GM18873 (cell line): ENCODE results near the gene ABHD16A.
A peak's percentile ranks its signal among the peaks of the same experiment; 100 is the strongest.

Source experiments
- ATAC-seq: cut with Tn5 transposase; IDR thresholded peaks from one replicate; pipeline ENCODE4 v1.9.1; 2021; ENCODE audit warnings: mild to moderate bottlenecking, moderate library complexity, moderate number of reproducible peaks; ENCODE audit not compliant: unreplicated experiment, low FRiP score

ABHD16A gene

GRCh38 chr6:31702819-31703716, at the start of gene ABHD16A:
Gene ABHD16A (minus strand): TSS chr6:31703324. CDS start chr6:31703281, 43 bp downstream.
- peak; percentile 59 for ATAC-seq

GRCh38 chr6:31752739-31753319, 49.7 kb upstream of the ABHD16A start:
- no peak for ATAC-seq

- ATAC-seq, result no peak
Observed at GRCh38 chr6:31750411-31751022, 47.4 kb upstream of the ABHD16A start.

GRCh38 chr6:31749301-31750036, 46.3 kb upstream of the ABHD16A start:
- ATAC-seq, result no peak

- ATAC-seq, result no peak
Observed at GRCh38 chr6:31744422-31744821, 41.3 kb upstream of the ABHD16A start.

- no peak for ATAC-seq
Observed at GRCh38 chr6:31742894-31743293, 39.8 kb upstream of the ABHD16A start.

GRCh38 chr6:31741815-31742214, 38.7 kb upstream of the ABHD16A start:
- ATAC-seq, result no peak

GRCh38 chr6:31740397-31741223, 37.5 kb upstream of the ABHD16A start:
- ATAC-seq, result no peak

GRCh38 chr6:31739639-31740396, 36.7 kb upstream of the ABHD16A start, which contains the start of gene MSH5:
Gene MSH5 (plus strand): TSS chr6:31740005. CDS start chr6:31740467, 462 bp downstream.
- peak; percentile 82 for ATAC-seq

GRCh38 chr6:31737991-31738979, 35.2 kb upstream of the ABHD16A start:
- ATAC-seq, result no peak

- ATAC-seq, result no peak
Observed at GRCh38 chr6:31737315-31737990, 34.3 kb upstream of the ABHD16A start.

GRCh38 chr6:31736768-31737314, 33.7 kb upstream of the ABHD16A start:
- ATAC-seq, result no peak

GRCh38 chr6:31736021-31736767, 33.1 kb upstream of the ABHD16A start, which contains the start of gene CLIC1:
Gene CLIC1 (minus strand): TSS chr6:31736530. CDS start chr6:31736300, 230 bp downstream.
- no peak for ATAC-seq

- ATAC-seq, result no peak
Observed at GRCh38 chr6:31734821-31735406, 31.8 kb upstream of the ABHD16A start.

GRCh38 chr6:31734247-31734820, 31.2 kb upstream of the ABHD16A start:
- ATAC-seq, result no peak
